Stimulated activated CD4-positive, alpha-beta T cell treated with anti-CD3 and anti-CD28 coated beads, Interleukin-1b, Interleukin-23, amount 100 ng/mL, for 48 hours (primary cell): ENCODE data around the gene HUNK.
"Not testable (repeated sequence)": the region's sequence is repeated elsewhere in the genome, so short reads cannot be mapped to it uniquely, and the experiment has no call there.

Source experiments
- DNase-seq: peaks from one replicate; pipeline ENCODE4 v3.0.0-alpha.2; 2020

Gene HUNK

DNA sequence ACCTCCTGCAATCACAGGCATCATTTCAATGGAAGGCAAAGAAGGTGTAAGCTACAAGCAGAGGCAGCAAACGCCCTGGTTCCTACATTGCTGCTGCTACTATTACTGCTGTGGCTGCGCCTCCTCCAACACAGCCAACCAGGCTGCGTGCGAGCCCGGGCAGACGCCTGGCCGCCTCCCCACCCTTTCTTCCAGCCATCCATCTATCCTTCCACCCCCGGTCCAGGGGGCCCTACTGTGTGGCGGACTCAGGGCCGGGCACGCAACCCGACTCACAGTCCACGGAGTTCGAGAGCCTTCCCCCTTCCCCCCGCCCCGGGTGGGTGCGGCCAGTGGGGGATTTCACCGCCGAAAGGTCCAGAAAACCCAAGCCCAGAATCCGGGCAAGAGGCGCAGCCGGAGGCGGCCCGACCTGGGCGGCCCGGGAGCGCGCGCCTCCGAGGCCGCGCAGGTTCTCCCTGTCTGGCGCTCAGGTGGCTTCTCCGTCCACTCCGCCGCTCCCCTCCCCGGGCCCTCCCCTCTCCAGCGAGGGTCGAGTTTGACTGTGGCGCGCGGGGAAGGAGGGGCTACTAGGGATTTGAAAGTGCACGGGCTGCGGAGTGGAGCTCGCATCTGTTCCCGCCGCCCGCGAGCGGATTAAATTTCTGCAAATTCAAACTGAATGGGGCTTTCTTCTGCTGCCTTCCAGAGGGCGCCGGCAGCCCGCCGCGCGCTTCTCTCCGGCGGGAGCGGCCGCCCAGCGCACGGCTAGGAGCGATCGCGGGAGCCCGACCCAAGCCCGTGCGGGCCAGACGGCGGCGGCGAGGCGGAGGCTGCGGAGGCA is at the start of gene HUNK:
Gene HUNK, plus strand, starts transcription at position 569 of the 823 bp plus-strand sequence. CDS start 655 bp downstream, outside the sequence.
- no peak for DNase-seq

DNA sequence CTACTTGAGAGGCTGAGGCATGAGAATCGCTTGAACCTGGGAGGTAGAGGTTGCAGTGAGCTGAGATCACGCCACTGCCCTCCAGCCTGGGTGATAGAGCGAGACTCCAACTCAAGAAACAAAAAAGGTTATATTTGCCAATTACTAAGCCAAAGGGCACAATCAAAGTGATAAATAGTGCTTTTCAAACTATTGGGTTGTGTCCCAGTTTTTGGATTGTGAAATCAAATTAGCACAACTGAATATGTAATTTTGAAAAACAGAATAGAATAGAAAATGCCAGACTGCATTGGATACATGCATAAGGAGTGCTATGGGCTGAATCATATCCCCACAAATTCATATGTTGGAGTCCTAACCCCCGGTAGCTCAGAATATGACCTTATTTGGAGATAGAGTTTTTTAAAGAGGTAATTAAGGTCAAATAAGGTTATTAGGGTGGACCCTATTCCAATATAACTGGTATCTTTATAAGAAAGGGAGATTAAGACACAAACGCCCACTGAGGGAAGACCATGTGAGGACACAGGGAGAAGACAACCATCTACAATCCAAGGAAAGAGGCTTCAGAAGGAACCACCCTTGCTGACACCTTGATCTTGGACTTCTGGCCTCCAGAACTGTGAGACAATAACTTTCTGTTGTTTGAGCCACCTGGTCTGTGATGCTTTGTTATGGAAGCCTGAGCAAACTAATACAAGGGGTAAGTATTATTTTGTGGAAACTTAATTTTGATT is 42.9 kb upstream of the HUNK start:
- no peak for DNase-seq

- DNase-seq: no peak
Observed at GRCh38 chr21:31830701-31831100, 42.1 kb upstream of the HUNK start.

- DNase-seq: no peak
Observed at GRCh38 chr21:31837041-31837440, 35.8 kb upstream of the HUNK start.

GRCh38 chr21:31837618-31838390 is 35.0 kb upstream of the HUNK start:
- DNase-seq: no peak

DNA sequence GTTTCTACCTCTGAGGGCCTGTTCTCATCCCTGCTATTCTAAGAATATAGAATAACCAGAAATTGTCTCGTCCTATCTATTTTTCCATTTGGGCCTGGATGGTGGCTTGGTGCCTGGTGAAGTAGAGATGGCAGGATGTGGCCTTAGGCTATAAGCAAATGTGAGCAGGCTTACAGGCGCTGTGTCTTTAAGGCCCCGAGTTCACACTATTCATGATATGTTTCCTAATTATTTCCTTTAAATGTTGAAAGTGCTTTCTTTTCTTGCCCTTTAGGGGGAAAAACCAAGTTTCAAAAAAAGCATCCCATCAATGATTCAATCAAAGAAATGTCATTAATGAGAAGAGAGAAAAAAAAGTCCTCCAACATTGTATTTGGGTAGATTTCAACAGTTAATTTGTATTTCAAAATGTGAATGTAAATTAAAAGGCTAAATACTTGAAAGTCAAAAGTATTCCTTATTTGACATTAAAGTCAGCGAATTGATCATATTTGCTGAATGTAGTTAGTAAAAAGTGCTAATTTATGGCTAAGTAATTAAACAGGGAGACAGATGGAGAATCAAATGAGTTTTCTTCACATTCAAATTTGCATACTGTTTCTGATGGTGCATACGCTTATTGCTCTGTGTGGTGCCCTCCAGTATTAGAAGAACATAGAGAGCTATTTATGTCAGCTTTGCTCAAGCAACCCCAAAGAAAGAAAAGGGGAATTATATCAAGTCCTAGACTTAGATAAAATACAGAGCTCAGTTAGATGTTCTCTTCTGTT is 34.0 kb upstream of the HUNK start:
- no peak for DNase-seq

DNA sequence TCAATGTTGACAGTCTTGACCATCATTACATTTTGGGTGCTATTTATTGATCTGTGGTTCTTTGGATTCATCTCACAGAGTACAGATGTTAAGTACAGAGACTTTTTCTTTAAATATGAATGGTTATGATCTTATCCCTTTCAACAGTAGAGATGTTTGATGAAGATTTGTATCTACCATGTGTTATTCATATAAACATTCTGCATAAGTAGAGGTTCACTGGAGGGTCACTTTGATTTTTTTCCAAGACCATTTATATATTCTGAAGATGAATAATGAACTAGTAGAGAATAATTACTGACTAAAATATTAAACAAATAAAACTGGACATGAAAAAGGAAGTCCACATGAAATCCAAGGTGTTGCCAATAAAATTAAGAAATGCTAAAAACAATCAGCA is 28.6 kb upstream of the HUNK start:
- DNase-seq: no peak

- no peak for DNase-seq
Observed at GRCh38 chr21:31845151-31845729, 27.6 kb upstream of the HUNK start.

- no peak for DNase-seq
Observed at GRCh38 chr21:31846690-31847089, 26.1 kb upstream of the HUNK start.

- DNase-seq: no peak
Observed at GRCh38 chr21:31847761-31848160, 25.1 kb upstream of the HUNK start.

GRCh38 chr21:31848326-31848985 is 24.4 kb upstream of the HUNK start:
- DNase-seq: no peak

- DNase-seq: no peak
Observed at GRCh38 chr21:31850886-31851285, 21.9 kb upstream of the HUNK start.

DNA sequence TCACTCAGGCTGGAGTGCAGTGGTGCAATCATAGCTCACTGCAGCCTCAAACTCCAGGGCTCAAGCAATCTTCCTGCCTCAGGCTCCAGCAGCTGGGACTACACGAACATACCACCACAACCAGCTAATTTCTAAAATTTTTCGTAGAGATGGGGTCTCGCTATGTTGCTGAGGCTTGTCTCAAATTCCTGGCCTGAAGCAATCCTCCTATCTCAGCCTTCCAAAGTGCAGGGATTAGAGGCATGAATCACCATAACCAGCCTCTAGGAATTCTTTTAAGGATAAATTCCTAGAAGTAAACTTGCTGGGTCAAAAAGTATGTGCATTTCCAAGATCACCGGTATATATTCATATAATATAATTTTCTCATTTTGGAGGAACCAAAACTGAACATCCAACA is 17.6 kb upstream of the HUNK start:
- no peak for DNase-seq

DNA sequence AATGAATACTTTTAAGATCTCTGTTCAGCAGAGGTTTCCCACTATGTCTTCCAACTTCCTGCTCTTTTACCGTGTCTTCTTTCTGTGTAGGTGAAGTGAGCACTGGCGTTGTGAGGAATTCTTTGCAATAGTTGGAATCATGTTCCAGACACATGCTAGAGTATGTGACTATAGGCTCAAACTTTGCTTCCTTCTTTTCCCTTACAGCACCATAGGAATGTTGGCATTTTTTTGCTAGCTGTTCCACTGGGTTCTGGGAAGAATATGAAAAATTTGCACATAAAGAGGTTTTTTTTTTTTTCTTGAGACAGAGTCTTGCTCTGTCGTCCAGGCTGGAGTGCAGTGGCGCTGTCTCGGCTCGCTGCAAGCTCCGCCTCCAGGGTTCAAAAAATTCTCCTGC is 15.7 kb upstream of the HUNK start:
- no peak for DNase-seq

GRCh38 chr21:31857631-31858030 is 15.2 kb upstream of the HUNK start:
- DNase-seq: not testable (repeated sequence)

GRCh38 chr21:31860851-31861250 is 12.0 kb upstream of the HUNK start:
- DNase-seq: no peak

- DNase-seq: no peak
Observed at GRCh38 chr21:31862078-31862477, 10.7 kb upstream of the HUNK start.

GRCh38 chr21:31865429-31865970 is 7.3 kb upstream of the HUNK start:
- no peak for DNase-seq

DNA sequence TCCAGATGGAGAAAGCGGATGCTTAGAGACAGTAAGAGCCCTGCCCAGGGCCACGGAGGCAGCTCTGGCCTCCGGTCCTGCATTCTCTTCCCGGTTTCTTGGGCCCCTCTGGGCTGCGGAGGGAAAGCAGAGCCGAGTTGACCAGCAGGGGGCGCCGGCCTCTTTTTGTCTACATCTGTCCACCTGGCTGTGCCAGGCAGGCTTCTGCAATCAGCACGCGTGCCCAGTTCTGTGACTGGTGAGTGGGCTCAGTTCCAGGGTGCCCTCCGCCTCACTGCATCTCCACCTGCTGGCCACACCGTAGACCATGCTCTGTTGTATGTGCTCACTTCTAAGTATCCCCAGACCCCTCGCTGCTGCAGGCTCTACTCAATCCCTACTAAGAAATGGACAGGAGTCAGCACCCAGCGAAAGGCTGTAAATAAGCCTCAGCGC is 6.7 kb upstream of the HUNK start:
- DNase-seq: peak; percentile 70

DNA sequence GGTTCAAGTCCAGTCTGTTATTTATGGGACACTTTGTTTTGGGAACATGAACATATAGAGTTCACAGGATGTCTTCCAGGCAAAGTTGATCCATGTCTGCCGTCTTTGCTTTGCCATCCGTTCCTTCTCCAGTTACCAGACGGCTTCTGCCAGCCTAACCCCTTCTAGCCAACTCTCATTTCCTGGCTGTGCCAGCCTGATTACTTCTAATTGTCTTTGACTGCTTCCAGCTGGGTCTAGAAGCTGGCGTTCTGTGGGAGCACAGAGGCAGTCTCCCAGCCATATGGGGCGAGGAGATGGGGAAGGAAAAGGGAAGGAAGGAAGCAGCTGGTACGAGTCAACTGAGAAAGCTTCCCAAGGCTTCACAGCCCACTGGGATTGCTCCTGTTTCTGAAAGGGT is 3.1 kb upstream of the HUNK start:
- DNase-seq: no peak

GRCh38 chr21:31870472-31871193 is 2.2 kb upstream of the HUNK start:
- DNase-seq: no peak
